A549 (cell line): ENCODE data around the gene SLC38A10. TPM values are rescaled to one million over a fixed set of nuclear protein-coding genes. Genes with fewer than 3 reads are reported as not detected.
A peak's percentile ranks its signal among the peaks of the same experiment; 100 is the strongest.

Source experiments
- ATAC-seq, 2 experiments: fragments of 200-7000 bp in 1 of 2; fragments of >200 bp in 1 of 2; cut with Nextera tagmentation in 1 of 2; cut with Tn5 transposase in 1 of 2; 3 replicates each; pipeline versions ENCODE4 v1.8.0 to v1.9.1; 2018 to 2020; ENCODE audit warnings: mild to moderate bottlenecking in 1 of 2, moderate library complexity in 1 of 2
- CTCF ChIA-PET: fragments of 300-600 bp; sonication (Branson Sonifier 250); formaldehyde crosslinking; extraction: SDS; loops from one replicate; lab custom pipeline; 2021; ENCODE audit warnings: antibody characterized with exemption, inconsistent platforms; lab: Yijun Ruan, JAX
- POLR2A ChIA-PET: fragments of 350-600 bp; formaldehyde crosslinking; extraction: SDS; loops from one replicate; lab custom pipeline; 2021; ENCODE audit warnings: antibody characterized with exemption, inconsistent platforms; lab: Yijun Ruan, JAX
- DNase-seq, 2 experiments: peaks; one replicate each; pipeline versions ENCODE4 v3.0.0 to v3.0.0-alpha.2; 2011 to 2016; ENCODE audit warnings: low read depth in 1 of 2, low spot score in 1 of 2
- FAIRE-seq: peaks from 2 replicates; lab custom pipeline; 2011; peaks lifted over from hg19 to GRCh38; lab: Jason Lieb, UNC
- H3K27ac ChIP-seq, 2 experiments: fragments of >200 bp; sonication (Bioruptor Twin); formaldehyde crosslinking; 3 replicates each; pipeline ENCODE4 v1.5.1; 2016 to 2017
- H3K4me1 ChIP-seq: fragments of >200 bp; sonication (Bioruptor Twin); formaldehyde crosslinking; 3 replicates; pipeline ENCODE4 v1.6.1; 2016
- H3K4me2 ChIP-seq: fragments of >200 bp; sonication (Bioruptor Twin); formaldehyde crosslinking; 3 replicates; pipeline ENCODE4 v1.6.1; 2016
- H3K4me3 ChIP-seq: fragments of >200 bp; sonication (Bioruptor Twin); formaldehyde crosslinking; 3 replicates; pipeline ENCODE4 v1.5.1; 2016
- H3K9me3 ChIP-seq: fragments of >200 bp; sonication (Bioruptor Twin); formaldehyde crosslinking; 3 replicates; pipeline ENCODE4 v1.6.1; 2016
- BHLHE40 ChIP-seq: IDR thresholded peaks from 2 replicates; pipeline ENCODE4 v1.6.1; 2012; ENCODE audit warnings: low read depth, low read length, inconsistent platforms
- CBX8 ChIP-seq: fragments of 200-600 bp; sonication (generic); IDR thresholded peaks from 2 replicates; pipeline ENCODE4 v1.6.1; 2016
- CHD4 ChIP-seq: fragments of 200-600 bp; sonication (generic); IDR thresholded peaks from 2 replicates; pipeline ENCODE4 v1.6.1; 2016; ENCODE audit warnings: antibody characterized with exemption, mild to moderate bottlenecking, borderline replicate concordance
- EHF ChIP-seq: fragments of 250-450 bp; sonication (Bioruptor Pico); IDR thresholded peaks from 2 replicates; pipeline ENCODE4 v1.5.0; 2020; ENCODE audit warnings: mild to moderate bottlenecking
- ESRRA ChIP-seq: fragments of 150-350 bp; IDR thresholded peaks from 2 replicates; pipeline ENCODE4 v1.6.1; 2014; ENCODE audit warnings: mild to moderate bottlenecking, low read length, borderline replicate concordance
- FOSL2 ChIP-seq, 2 experiments: fragments of 450-650 bp in 1 of 2; fragments of >200 bp in 1 of 2; sonication (Bioruptor Twin) in 1 of 2; formaldehyde crosslinking; IDR thresholded peaks; 2 replicates each; pipeline versions ENCODE4 v1.5.0 to v1.6.1; 2016 to 2020; ENCODE audit warnings: mild to moderate bottlenecking in 1 of 2, moderate library complexity in 1 of 2
- HDAC2 ChIP-seq: fragments of 200-600 bp; sonication (generic); IDR thresholded peaks from 2 replicates; pipeline ENCODE4 v1.6.1; 2016
- HEYL ChIP-seq: fragments of 250-450 bp; sonication (Bioruptor Pico); IDR thresholded peaks from 2 replicates; pipeline ENCODE4 v1.8.0; 2021; ENCODE audit warnings: mild to moderate bottlenecking, moderate library complexity
- JUNB ChIP-seq: fragments of >200 bp; sonication (Bioruptor Twin); formaldehyde crosslinking; IDR thresholded peaks from 2 replicates; pipeline ENCODE4 v1.6.1; 2016
- KDM5A ChIP-seq: fragments of 200-600 bp; sonication (generic); IDR thresholded peaks from 2 replicates; pipeline ENCODE4 v1.6.1; 2016; ENCODE audit warnings: antibody characterized with exemption, mild to moderate bottlenecking
- NFE2L2 ChIP-seq: fragments of 150-350 bp; conservative IDR thresholded peaks from 2 replicates; pipeline ENCODE4 v1.6.1; 2014; ENCODE audit warnings: low read length
- RARB ChIP-seq: fragments of 250-450 bp; sonication (Bioruptor Pico); IDR thresholded peaks from 2 replicates; pipeline ENCODE4 v1.8.0; 2021; ENCODE audit warnings: mild to moderate bottlenecking, moderate library complexity
- RFX5 ChIP-seq: fragments of 450-650 bp; IDR thresholded peaks from 2 replicates; pipeline ENCODE4 v1.7.1; 2014; ENCODE audit warnings: antibody characterized with exemption, mild to moderate bottlenecking, moderate library complexity
- TFCP2L1 ChIP-seq: fragments of 250-450 bp; sonication (Bioruptor Pico); IDR thresholded peaks from 2 replicates; pipeline ENCODE4 v1.5.0; 2021; ENCODE audit warnings: mild to moderate bottlenecking
- TP53 ChIP-seq: fragments of 250-450 bp; sonication (Bioruptor Pico); IDR thresholded peaks from 2 replicates; pipeline ENCODE4 v1.5.0; 2021; ENCODE audit warnings: mild to moderate bottlenecking, moderate library complexity
- ZC3H11A ChIP-seq: fragments of 450-650 bp; IDR thresholded peaks from 2 replicates; pipeline ENCODE4 v1.6.1; 2014; ENCODE audit warnings: antibody characterized with exemption, mild to moderate bottlenecking
- WGBS: methylation state at CpG from one replicate; pipeline ENCODE4 v1.1.6; 2017; ENCODE audit errors: missing lambda C conversion rate; 5-methylcytosine and 5-hydroxymethylcytosine counted together
- polyA plus RNA-seq, 4 experiments: library from polyadenylated mRNA; depleted of rRNA in 3 of 4; stranded (reverse); fragments of >200 nt; fragmentation: RNase III in 1 of 4; extraction: RNeasy Plus Mini Kit Qiagen cat#74134 plus additional on column Dnase treatment in 1 of 4; gene quantifications; 2 replicates in 3 of 4; 3 replicates in 1 of 4; pipeline ENCODE4 v1.2.3, GENCODE V29; 2011 to 2017
- TF ChIP-seq, protein P1 (sequence below): fragments of >200 bp; sonication (Bioruptor Twin); formaldehyde crosslinking; IDR thresholded peaks from 2 replicates; pipeline ENCODE4 v1.6.1; 2016
- TF ChIP-seq, protein P2 (sequence below): fragments of 250-450 bp; sonication (Bioruptor Pico); IDR thresholded peaks from 2 replicates; pipeline ENCODE4 v1.5.0; 2021; ENCODE audit warnings: mild to moderate bottlenecking, moderate library complexity, borderline replicate concordance
- TF ChIP-seq, protein P3 (sequence below): IDR thresholded peaks from 2 replicates; pipeline ENCODE4 v1.6.1; 2012

Gene SLC38A10
- polyA plus RNA-seq, 2 of the 4 experiments (the other 2 are of a cell fraction), result 35.8 to 67.4 TPM

DNA sequence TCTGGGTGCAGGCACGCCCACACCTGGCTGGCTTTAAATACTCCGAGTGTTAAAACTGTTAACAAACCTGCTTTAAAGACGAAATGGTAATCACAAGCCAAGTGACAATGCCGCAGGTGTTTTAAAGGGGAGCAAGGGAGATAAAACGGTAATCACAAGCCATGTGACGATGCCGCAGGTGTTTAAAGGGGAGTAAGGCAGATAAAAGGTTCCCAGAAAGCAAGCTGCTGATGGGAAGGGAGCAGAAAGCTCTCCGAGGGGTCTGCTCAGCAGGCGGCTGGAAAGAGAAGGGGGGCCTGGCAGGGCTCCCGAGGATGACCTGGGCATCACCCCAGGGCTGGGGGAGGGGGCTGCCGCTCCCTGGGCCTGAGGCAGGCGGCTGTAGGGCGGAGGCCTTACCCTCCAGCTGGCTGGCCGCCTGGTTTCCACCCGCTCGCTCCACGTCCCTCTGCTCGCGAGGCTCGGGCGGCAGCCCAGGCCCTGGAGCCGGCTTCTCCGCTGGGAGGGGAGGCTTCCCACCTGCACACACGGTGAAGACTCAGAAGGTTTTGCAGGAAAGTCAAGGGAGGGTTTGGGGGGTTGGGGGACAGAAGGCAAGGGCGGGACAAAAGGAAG is 43.9 kb downstream of the SLC38A10 start:
- CTCF ChIA-PET, result interaction anchor here (0.9 to 14.8 kb wide), 7 partner anchors 10 to 350 kb away, joined by 3 to 129 read pairs (median 5); partner anchors contain the start of gene SLC38A10
- no peak overlapping the region for H3K4me2 ChIP-seq
- H3K4me3 ChIP-seq, result no peak overlapping the region
- no peak overlapping the region for H3K27ac ChIP-seq
- no peaks in the 10 kb centered on the region for H3K9me3 ChIP-seq
- peaks cover 9% of the 10 kb centered on the region for H3K4me1 ChIP-seq
- POLR2A ChIA-PET, result no interaction called here
- no peak for TF ChIP-seq HEYL
- TF ChIP-seq BHLHE40, result no peak
- TF ChIP-seq HDAC2, result no peak
- no peak for TF ChIP-seq FOSL2 (IDR thresholded peaks at IDR 0.05)
- no peak for TF ChIP-seq FOSL2 (CRISPR knock-in tag; IDR thresholded peaks at IDR 0.05)
- no peak for TF ChIP-seq JUNB
- TF ChIP-seq NFE2L2, result no peak
- no peak for TF ChIP-seq ESRRA
- TF ChIP-seq RFX5, result no peak
- no peak for TF ChIP-seq ZC3H11A
- no peak for TF ChIP-seq KDM5A
- no peak for TF ChIP-seq TP53 (CRISPR knock-in tag)
- TF ChIP-seq RARB (CRISPR knock-in tag), result no peak
- 87% methylated on average over 25 of the region's 25 CpGs for WGBS
- DNase-seq (no peak), ATAC-seq (no peak), FAIRE-seq (no peak)

DNA sequence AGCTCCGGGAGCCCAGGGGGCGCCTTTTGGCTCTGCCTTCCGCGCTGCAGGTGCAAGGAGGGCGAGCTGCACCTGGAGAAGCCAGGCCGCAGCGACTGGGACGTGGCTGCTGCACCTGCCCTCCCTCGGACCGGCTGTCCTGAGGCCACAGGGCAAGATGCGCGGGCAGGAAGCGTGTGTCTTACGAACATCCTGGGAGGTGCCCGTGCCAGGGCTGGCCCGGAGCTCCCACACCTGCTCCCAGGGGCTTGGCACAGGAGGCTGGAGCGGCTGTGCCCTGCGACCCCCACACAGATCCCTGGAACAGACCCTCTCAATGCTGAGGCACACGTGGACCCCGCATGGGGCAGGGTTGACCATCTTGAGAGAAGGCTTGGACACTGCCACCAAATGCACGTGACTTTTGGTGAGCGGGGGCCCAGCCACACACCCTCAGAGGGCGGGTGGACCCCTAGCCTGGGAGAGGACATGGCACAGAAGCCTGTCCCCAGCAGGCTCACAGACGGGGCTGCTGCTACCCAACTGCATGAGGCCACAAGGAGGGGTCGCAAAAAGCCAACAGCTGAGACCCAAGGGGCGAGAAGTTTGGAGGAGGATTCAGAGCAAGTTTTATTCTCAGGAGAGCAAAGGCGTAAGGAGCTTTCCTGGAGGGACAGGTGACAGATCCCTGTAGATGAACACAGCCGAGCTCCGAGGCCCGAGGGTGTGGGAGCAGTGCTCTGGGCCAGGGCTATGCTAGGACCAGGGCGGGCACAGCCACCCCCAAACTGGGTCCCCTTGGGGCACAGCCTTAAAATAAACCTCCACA is 44.6 kb downstream of the SLC38A10 start:
- Histone ChIP-seq H3K4me3 (no peak overlapping the region), H3K4me2 (no peak overlapping the region), H3K4me1 (peaks cover 5% of the 10 kb centered on the region; the same call in 2 of the 3 replicates), H3K27ac (no peak overlapping the region), H3K9me3 (no peaks in the 10 kb centered on the region)
- TF ChIP-seq CHD4 (no peak), CBX8 (no peak), TFCP2L1 (no peak), EHF (CRISPR knock-in tag) (no peak)
- TF ChIP-seq, protein P1, sequence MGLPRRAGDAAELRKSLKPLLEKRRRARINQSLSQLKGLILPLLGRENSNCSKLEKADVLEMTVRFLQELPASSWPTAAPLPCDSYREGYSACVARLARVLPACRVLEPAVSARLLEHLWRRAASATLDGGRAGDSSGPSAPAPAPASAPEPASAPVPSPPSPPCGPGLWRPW, result no peak
- no peak for ATAC-seq
- POLR2A ChIA-PET, result no interaction called here
- WGBS, result 91% methylated on average over 27 of the region's 31 CpGs
- CTCF ChIA-PET, result interaction anchor here (0.6 to 14.8 kb wide), 7 partner anchors 10 to 887 kb away, joined by 3 to 129 read pairs (median 5); partner anchors contain the start of gene SLC38A10
- no peak for FAIRE-seq
- DNase-seq, result no peak

DNA sequence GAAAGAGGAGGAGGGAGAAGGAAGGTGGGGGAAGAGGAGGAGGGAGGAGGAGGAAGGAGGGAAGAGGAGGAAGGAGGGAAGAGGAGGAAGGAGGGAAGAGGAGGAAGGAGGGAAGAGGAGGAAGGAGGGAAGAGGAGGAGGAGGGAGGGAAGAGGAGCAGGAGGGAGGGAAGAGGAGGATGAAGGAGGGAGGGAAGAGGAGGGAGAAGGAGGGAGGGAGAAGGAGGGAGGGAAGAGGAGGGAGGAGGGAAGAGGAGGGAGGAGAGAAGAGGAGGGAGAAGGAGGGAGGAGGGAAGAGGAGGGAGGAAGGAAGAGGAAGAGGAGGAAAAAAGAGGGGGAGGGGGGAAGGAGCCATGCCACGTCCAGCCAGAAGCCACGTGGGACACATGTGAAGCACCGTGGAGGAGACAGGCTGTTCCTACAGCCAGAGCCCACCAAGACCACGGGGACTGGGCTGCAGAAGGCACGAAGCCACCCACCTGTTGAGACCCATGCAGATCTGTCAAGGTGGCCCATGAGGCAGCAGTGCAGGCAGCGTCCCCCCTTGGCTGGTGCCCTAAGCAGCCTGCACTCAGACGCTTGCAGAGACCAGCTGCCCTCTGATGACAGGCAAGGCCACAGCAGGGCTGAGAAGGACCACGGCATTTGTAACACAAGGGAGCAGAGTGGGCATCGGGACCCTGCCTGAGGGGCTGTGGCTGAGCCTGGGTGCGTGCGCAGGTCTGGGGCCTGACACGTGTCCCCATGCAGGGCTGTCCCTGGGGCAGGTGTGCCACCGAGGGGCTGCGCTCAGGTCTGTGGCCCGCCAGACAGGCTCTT is 45.7 kb downstream of the SLC38A10 start:
- Histone ChIP-seq H3K27ac (no peak overlapping the region), H3K4me3 (no peak overlapping the region), H3K9me3 (no peaks in the 10 kb centered on the region), H3K4me2 (no peak overlapping the region), H3K4me1 (no peaks in the 10 kb centered on the region)
- POLR2A ChIA-PET, result no interaction called here
- TF ChIP-seq, protein P2, sequence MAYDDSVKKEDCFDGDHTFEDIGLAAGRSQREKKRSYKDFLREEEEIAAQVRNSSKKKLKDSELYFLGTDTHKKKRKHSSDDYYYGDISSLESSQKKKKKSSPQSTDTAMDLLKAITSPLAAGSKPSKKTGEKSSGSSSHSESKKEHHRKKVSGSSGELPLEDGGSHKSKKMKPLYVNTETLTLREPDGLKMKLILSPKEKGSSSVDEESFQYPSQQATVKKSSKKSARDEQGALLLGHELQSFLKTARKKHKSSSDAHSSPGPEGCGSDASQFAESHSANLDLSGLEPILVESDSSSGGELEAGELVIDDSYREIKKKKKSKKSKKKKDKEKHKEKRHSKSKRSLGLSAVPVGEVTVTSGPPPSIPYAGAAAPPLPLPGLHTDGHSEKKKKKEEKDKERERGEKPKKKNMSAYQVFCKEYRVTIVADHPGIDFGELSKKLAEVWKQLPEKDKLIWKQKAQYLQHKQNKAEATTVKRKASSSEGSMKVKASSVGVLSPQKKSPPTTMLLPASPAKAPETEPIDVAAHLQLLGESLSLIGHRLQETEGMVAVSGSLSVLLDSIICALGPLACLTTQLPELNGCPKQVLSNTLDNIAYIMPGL (CRISPR knock-in tag), result no peak
- TF ChIP-seq, protein P3, sequence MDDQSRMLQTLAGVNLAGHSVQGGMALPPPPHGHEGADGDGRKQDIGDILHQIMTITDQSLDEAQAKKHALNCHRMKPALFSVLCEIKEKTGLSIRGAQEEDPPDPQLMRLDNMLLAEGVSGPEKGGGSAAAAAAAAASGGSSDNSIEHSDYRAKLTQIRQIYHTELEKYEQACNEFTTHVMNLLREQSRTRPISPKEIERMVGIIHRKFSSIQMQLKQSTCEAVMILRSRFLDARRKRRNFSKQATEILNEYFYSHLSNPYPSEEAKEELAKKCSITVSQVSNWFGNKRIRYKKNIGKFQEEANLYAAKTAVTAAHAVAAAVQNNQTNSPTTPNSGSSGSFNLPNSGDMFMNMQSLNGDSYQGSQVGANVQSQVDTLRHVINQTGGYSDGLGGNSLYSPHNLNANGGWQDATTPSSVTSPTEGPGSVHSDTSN, result peak; percentile 38
- CTCF ChIA-PET, result interaction anchor here (2.1 to 2.8 kb wide), 2 partner anchors 11 to 235 kb away, joined by 10 to 13 read pairs; no protein-coding TSS in a partner anchor
- WGBS, result 90% methylated on average over 11 of the region's 15 CpGs
- ATAC-seq (peak in 1 of 2 experiments; percentile 57; a peak in 2 of 6 replicates), FAIRE-seq (peak; percentile 88), DNase-seq (peak in 1 of 2 experiments; percentile 57)
